Measurements from ENCODE around the gene SSC5D. TPM values are rescaled to one million over a fixed set of nuclear protein-coding genes. Genes with fewer than 3 reads are reported as not detected.

SSC5D gene
- total and polyA plus RNA-seq, 10 donors, result 0.61 to 30.6 (median 16.2) TPM

- Histone ChIP-seq H3K27ac (no peak within 1 kb of the TSS), H3K27me3 (replicated peaks in 1 of 7) (no peaks in the 10 kb centered on the region), H3K4me3 (no peak within 1 kb of the TSS), H3K36me3 (no peaks in the 10 kb centered on the region), H3K4me1 (peaks cover 4 to 40% (median 33%) of the 10 kb centered on the region in 6 donors), H3K9me3 (no peaks in the 10 kb centered on the region)
- intact Hi-C loops (cut with DNase I; ENCODE audit: low total_unique reads), result no loop called here
- 72 to 83% (median 81%) methylated on average over 14 of the region's 14 CpGs for WGBS, 5 donors
- DNase-seq, result no peak
- TF ChIP-seq POLR2A (IDR thresholded peaks at IDR 0.05) (no peak), POLR2AphosphoS5 (IDR thresholded peaks at IDR 0.05) (no peak)
- TF ChIP-seq, protein P1, sequence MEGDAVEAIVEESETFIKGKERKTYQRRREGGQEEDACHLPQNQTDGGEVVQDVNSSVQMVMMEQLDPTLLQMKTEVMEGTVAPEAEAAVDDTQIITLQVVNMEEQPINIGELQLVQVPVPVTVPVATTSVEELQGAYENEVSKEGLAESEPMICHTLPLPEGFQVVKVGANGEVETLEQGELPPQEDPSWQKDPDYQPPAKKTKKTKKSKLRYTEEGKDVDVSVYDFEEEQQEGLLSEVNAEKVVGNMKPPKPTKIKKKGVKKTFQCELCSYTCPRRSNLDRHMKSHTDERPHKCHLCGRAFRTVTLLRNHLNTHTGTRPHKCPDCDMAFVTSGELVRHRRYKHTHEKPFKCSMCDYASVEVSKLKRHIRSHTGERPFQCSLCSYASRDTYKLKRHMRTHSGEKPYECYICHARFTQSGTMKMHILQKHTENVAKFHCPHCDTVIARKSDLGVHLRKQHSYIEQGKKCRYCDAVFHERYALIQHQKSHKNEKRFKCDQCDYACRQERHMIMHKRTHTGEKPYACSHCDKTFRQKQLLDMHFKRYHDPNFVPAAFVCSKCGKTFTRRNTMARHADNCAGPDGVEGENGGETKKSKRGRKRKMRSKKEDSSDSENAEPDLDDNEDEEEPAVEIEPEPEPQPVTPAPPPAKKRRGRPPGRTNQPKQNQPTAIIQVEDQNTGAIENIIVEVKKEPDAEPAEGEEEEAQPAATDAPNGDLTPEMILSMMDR (IDR thresholded peaks at IDR 0.05 in 8 of 11, conservative IDR thresholded peaks at IDR 0.05 in 3 of 11), result no peak
These were observed 23.6 kb upstream of the SSC5D start, which contains the start of gene C19orf85 for GRCh38 chr19:55464662-55465054. TSS of gene C19orf85 (minus strand) at chr19:55464751. CDS start at chr19:55464554, 197 bp downstream.

GRCh38 chr19:55465460-55466240 is 22.6 kb upstream of the SSC5D start:
- no peaks in the 10 kb centered on the region for H3K36me3 ChIP-seq
- H3K4me3 ChIP-seq, result no peak overlapping the region
- peaks cover 0 to 30% (median 24%) of the 10 kb centered on the region in 6 donors for H3K4me1 ChIP-seq
- no peaks in the 10 kb centered on the region for H3K27me3 ChIP-seq (replicated peaks in 1 of 7)
- peak; percentile 74 for DNase-seq
- WGBS, 5 donors, result 72 to 86% (median 83%) methylated on average over 7 to 11 of the region's 11 CpGs
- no peak overlapping the region for H3K27ac ChIP-seq
- intact Hi-C loops (cut with DNase I; ENCODE audit: low total_unique reads), result loop anchor here (2.0 kb wide), 1 partner anchor 39 kb away; no protein-coding TSS in a partner anchor
- no peaks in the 10 kb centered on the region for H3K9me3 ChIP-seq
- no peak for TF ChIP-seq POLR2A (IDR thresholded peaks at IDR 0.05)

DNA sequence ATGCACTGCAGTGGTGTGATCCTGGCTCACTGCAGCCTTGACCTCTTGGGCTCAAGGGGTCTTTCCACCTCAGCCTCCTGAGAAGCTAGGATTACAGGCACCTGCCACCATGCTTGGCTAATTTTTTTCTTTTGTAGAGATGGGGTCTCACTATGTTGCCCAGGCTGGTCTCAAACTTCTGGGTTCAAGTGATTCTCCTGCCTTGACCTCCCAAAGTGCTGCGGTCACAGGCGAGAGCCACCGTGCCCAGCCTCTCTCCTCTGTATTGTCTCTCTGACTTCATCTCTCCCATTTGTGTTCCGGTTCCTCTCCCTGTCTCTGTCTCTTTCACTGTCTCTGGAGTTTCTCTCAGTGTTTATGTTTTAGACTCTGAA is 22.0 kb upstream of the SSC5D start:
- 66 to 95% (median 87%) methylated on average over 4 of the region's 4 CpGs for WGBS, 5 donors
- Histone ChIP-seq H3K4me1 (peaks cover 0 to 24% (median 20%) of the 10 kb centered on the region in 6 donors), H3K9me3 (no peaks in the 10 kb centered on the region), H3K36me3 (no peaks in the 10 kb centered on the region), H3K4me3 (no peak overlapping the region), H3K27me3 (replicated peaks in 1 of 7) (no peaks in the 10 kb centered on the region), H3K27ac (no peak overlapping the region)
- no peak for DNase-seq
- TF ChIP-seq POLR2A (IDR thresholded peaks at IDR 0.05) (no peak), POLR2AphosphoS5 (IDR thresholded peaks at IDR 0.05) (no peak)
- TF ChIP-seq, protein P1 (IDR thresholded peaks at IDR 0.05 in 8 of 11, conservative IDR thresholded peaks at IDR 0.05 in 3 of 11), result no peak
- intact Hi-C loops (cut with DNase I; ENCODE audit: low total_unique reads), result loop anchor here (2.0 kb wide), 1 partner anchor 39 kb away; no protein-coding TSS in a partner anchor

DNA sequence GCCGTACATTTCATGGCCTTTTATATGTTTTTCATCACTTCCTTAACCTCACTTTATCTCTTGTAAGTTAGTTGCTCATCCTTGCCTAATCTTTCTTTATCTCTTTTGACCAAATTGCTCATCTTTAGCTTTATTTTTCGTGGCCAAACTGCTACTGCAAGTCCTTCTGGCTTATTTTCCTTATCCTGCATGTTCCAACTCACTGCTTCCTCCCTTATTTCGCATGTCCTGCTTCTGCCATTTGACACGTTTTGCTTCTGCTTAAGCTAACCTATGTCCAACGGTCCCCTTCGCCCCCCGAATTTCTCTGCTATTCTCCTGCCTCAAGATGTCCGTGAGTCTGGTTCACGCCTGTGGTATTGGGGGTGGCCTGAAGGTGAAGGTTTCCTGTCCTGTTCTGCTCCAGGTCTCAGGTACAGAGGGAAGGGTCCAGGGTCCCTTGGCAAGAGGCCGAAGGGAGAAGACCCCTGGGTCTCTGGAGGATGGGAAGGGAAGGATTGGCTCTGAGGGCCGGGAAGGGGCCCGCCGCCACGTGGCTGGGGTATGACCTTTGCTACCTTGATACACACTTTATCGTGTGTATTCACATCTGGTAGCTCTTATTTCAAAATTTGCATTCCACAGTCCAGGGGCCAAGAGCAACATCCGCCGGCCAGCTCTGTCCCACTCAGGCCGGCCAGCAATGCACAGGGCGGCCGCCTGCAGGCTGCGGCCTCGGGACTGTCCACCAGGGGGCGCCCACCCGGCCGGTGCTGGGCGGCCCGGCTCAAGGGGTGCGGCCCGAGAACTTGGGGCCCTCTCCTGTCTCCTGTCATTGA is 20.8 kb upstream of the SSC5D start:
- H3K36me3 ChIP-seq, result no peaks in the 10 kb centered on the region
- TF ChIP-seq POLR2AphosphoS5 (IDR thresholded peaks at IDR 0.05), result peak in 2 of 3 donors; percentile 57 to 70
- TF ChIP-seq, protein P1 (IDR thresholded peaks at IDR 0.05 in 8 of 11, conservative IDR thresholded peaks at IDR 0.05 in 3 of 11), result peak; percentile 87 to 100 (median 99)
- TF ChIP-seq POLR2A (IDR thresholded peaks at IDR 0.05), result no peak
- peak overlapping the region in 1 of 8 donors; percentile 0 for H3K27ac ChIP-seq
- intact Hi-C loops (cut with DNase I; ENCODE audit: low total_unique reads), result loop anchor here (2.0 kb wide), 1 partner anchor 37 kb away; no protein-coding TSS in a partner anchor
- no peaks in the 10 kb centered on the region for H3K9me3 ChIP-seq
- peak; percentile 93 for DNase-seq
- no peaks in the 10 kb centered on the region for H3K27me3 ChIP-seq (replicated peaks in 1 of 7)
- peaks cover 0 to 17% (median 13%) of the 10 kb centered on the region in 6 donors for H3K4me1 ChIP-seq
- 32 to 44% (median 39%) methylated on average over 22 to 29 of the region's 29 CpGs for WGBS, 5 donors
- no peak overlapping the region for H3K4me3 ChIP-seq

All from spleen (tissue), 11 donors.